WTC11 (cell line): ENCODE data around the gene ASF1A. TPM values are rescaled to one million over a fixed set of nuclear protein-coding genes. Genes with fewer than 3 reads are reported as not detected.

ENCODE experiments used
- ATAC-seq: fragments of 200-7000 bp; cut with Tn5 transposase; 2 replicates; pipeline ENCODE4 v1.10.0; 2021; ENCODE audit warnings: mild to moderate bottlenecking, moderate library complexity
- CTCF ChIA-PET: fragments of 300-600 bp; sonication (Branson Sonifier 250); formaldehyde crosslinking; loops from one replicate; lab custom pipeline; 2021; ENCODE audit warnings: antibody characterized with exemption; lab: Charles Lee
- POLR2A ChIA-PET: fragments of 350-600 bp; sonication (Branson Sonifier 250); formaldehyde crosslinking; loops from one replicate; lab custom pipeline; 2021; ENCODE audit warnings: antibody characterized with exemption; lab: Charles Lee
- DNase-seq: peaks from one replicate; pipeline ENCODE4 v3.0.0; 2021; ENCODE audit warnings: low spot score
- H3K27ac Mint-ChIP-seq: 2 replicates; pipeline ENCODE4 v1.8.0; 2021; ENCODE audit warnings: mixed read lengths
- H3K27me3 Mint-ChIP-seq: 2 replicates; pipeline ENCODE4 v1.8.0; 2021; ENCODE audit warnings: low read depth, mild to moderate bottlenecking, moderate library complexity, mixed read lengths
- H3K36me3 Mint-ChIP-seq: 2 replicates; pipeline ENCODE4 v1.8.0; 2021; ENCODE audit warnings: mixed read lengths
- H3K4me1 Mint-ChIP-seq: 2 replicates; pipeline ENCODE4 v1.8.0; 2022; ENCODE audit warnings: mixed read lengths
- H3K4me3 Mint-ChIP-seq: 2 replicates; pipeline ENCODE4 v1.8.0; 2021; ENCODE audit warnings: mild to moderate bottlenecking, moderate library complexity, mixed read lengths
- H3K9me3 Mint-ChIP-seq: 2 replicates; pipeline ENCODE4 v1.8.0; 2021; ENCODE audit warnings: mixed read lengths
- ATF1 ChIP-seq: sonication (generic); formaldehyde crosslinking; IDR thresholded peaks from 2 replicates; pipeline ENCODE4 v1.8.1; 2023; ENCODE audit warnings: mild to moderate bottlenecking, moderate library complexity, missing genetic modification reagents
- CREB1 ChIP-seq: sonication (generic); formaldehyde crosslinking; IDR thresholded peaks from 2 replicates; pipeline ENCODE4 v1.8.0; 2023; ENCODE audit warnings: mild to moderate bottlenecking, missing genetic modification reagents
- E2F4 ChIP-seq: sonication (generic); formaldehyde crosslinking; IDR thresholded peaks from 2 replicates; pipeline ENCODE4 v1.8.1; 2022; ENCODE audit warnings: low read depth, mild to moderate bottlenecking, moderate library complexity, missing genetic modification reagents, borderline replicate concordance
- FOXJ3 ChIP-seq: sonication (generic); formaldehyde crosslinking; IDR thresholded peaks from 2 replicates; pipeline ENCODE4 v1.9.0; 2021; ENCODE audit warnings: missing genetic modification reagents, mild to moderate bottlenecking, borderline replicate concordance
- GABPB1 ChIP-seq: sonication (generic); formaldehyde crosslinking; IDR thresholded peaks from 2 replicates; pipeline ENCODE4 v1.8.1; 2023; ENCODE audit warnings: mild to moderate bottlenecking, missing genetic modification reagents
- MXD4 ChIP-seq: fragments of 250-450 bp; sonication (Bioruptor Pico); IDR thresholded peaks from 2 replicates; pipeline ENCODE4 v1.8.0; 2021; ENCODE audit warnings: mild to moderate bottlenecking, moderate library complexity, borderline replicate concordance
- PRRX2 ChIP-seq: fragments of 250-450 bp; sonication (Bioruptor Pico); IDR thresholded peaks from 2 replicates; pipeline ENCODE4 v1.8.0; 2021; ENCODE audit warnings: mild to moderate bottlenecking
- SMAD4 ChIP-seq: sonication (generic); formaldehyde crosslinking; IDR thresholded peaks from 2 replicates; pipeline ENCODE4 v1.8.0; 2022; ENCODE audit warnings: mild to moderate bottlenecking, missing genetic modification reagents
- TEAD1 ChIP-seq: sonication (generic); formaldehyde crosslinking; IDR thresholded peaks from 2 replicates; pipeline ENCODE4 v1.8.0; 2022; ENCODE audit warnings: mild to moderate bottlenecking, missing genetic modification reagents
- ZNF138 ChIP-seq: sonication (generic); formaldehyde crosslinking; conservative IDR thresholded peaks from 2 replicates; pipeline ENCODE4 v1.8.1; 2022; ENCODE audit warnings: mild to moderate bottlenecking, moderate library complexity, missing genetic modification reagents
- ZNF423 ChIP-seq: fragments of 250-450 bp; sonication (Bioruptor Pico); IDR thresholded peaks from 2 replicates; pipeline ENCODE4 v2.1.2; 2022; ENCODE audit warnings: mild to moderate bottlenecking, moderate library complexity
- ZNF671 ChIP-seq: fragments of 250-450 bp; sonication (Bioruptor Pico); IDR thresholded peaks from 2 replicates; pipeline ENCODE4 v1.8.0; 2021; ENCODE audit warnings: mild to moderate bottlenecking
- total RNA-seq: library from RNA; stranded (reverse); gene quantifications from 3 replicates; pipeline ENCODE4 v1.2.3, GENCODE V29; 2021
- TF ChIP-seq, protein P1 (sequence below): fragments of 250-450 bp; sonication (Bioruptor Pico); IDR thresholded peaks from 2 replicates; pipeline ENCODE4 v1.9.0; 2021; ENCODE audit warnings: mild to moderate bottlenecking
- TF ChIP-seq, protein P2 (sequence below): sonication (generic); formaldehyde crosslinking; IDR thresholded peaks from 2 replicates; pipeline ENCODE4 v1.8.0; 2023; ENCODE audit warnings: mild to moderate bottlenecking, missing genetic modification reagents

The ASF1A gene
- total RNA-seq, 1 experiment from 2014 or later = 36.7 TPM

GRCh38 chr6:118869350-118869749 lies 24.6 kb upstream of the ASF1A start (continued):
- TF ChIP-seq, protein P1, sequence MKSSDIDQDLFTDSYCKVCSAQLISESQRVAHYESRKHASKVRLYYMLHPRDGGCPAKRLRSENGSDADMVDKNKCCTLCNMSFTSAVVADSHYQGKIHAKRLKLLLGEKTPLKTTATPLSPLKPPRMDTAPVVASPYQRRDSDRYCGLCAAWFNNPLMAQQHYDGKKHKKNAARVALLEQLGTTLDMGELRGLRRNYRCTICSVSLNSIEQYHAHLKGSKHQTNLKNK (CRISPR knock-in tag) = no peak
- TF ChIP-seq MXD4 (CRISPR knock-in tag) (no peak), SMAD4 (CRISPR knock-in tag) (no peak), ZNF671 (CRISPR knock-in tag) (no peak), E2F4 (no peak)

GRCh38 chr6:118869894-118870589 lies 23.9 kb upstream of the ASF1A start:
- TF ChIP-seq ATF1 (CRISPR knock-in tag) (no peak), GABPB1 (0 out of 2 replicates have a peak, but pooled peaks have one; percentile 42), PRRX2 (CRISPR knock-in tag) (no peak), ZNF423 (CRISPR knock-in tag) (no peak), ZNF138 (no peak)
- TF ChIP-seq, all 79 proteins: peak for 1

DNA sequence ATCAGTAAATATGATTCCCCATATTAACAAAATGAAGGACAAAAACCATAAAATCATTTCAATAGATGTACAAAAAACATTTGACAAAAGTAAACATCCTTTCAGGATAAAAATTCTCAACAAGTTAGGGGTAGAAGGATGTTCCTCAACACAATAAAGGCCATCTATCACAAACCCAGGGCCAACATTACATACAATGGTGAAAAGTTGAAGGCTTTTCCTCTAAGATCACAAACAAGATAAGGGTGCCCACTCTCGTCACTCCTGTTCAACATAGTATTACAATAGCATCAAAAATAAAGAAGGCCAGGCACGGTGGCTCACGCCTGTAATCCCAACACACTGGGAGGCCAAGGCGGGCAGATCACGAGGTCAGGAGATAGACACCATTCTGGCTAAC lies 22.6 kb upstream of the ASF1A start:
- DNase-seq = no peak

More at GRCh38 chr6:118869894-118870589, 23.9 kb upstream of the ASF1A start:
- ChIA-PET POLR2A (no interaction called here), CTCF (no interaction called here)
- Mint-ChIP-seq H3K36me3 (no peaks in the 10 kb centered on the region), H3K27me3 (no peaks in the 10 kb centered on the region), H3K4me3 (no peak overlapping the region), H3K9me3 (peaks cover 24% of the 10 kb centered on the region), H3K4me1 (peaks cover 5% of the 10 kb centered on the region; the same call in 1 of the 2 replicates), H3K27ac (no peak overlapping the region)
- no peak for ATAC-seq
- DNase-seq = no peak

DNA sequence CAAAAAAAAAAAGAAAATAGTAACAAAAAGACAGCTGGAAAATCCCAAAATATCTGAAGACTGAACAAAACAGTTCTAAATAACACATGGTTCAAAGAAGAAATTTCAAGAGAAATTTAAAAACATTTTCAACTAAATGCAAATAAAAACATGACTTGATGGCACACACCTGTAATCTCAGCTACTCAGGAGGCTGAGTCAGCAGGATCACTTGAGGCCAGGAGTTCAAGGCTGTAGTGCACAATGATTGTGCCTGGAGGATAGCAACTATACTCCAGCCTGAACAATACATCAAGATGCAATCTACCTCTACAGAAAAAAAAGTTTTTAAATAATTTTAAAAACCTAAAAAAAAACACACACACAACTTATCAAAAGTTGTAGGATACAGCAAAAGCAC lies 21.6 kb upstream of the ASF1A start:
- Mint-ChIP-seq H3K27ac (no peak overlapping the region), H3K9me3 (peaks cover 13% of the 10 kb centered on the region; the same call in 1 of the 2 replicates), H3K4me1 (peaks cover 5% of the 10 kb centered on the region; the same call in 1 of the 2 replicates), H3K4me3 (no peak overlapping the region), H3K36me3 (no peaks in the 10 kb centered on the region), H3K27me3 (no peaks in the 10 kb centered on the region)
- DNase-seq = no peak
- CTCF ChIA-PET = interaction anchor here (0.7 to 1.3 kb wide), 2 partner anchors 25 to 72 kb away, joined by 3 read pairs; no protein-coding TSS in a partner anchor
- no peak for ATAC-seq
- TF ChIP-seq, protein P1 (CRISPR knock-in tag) = no peak
- TF ChIP-seq ZNF138 (no peak), TEAD1 (CRISPR knock-in tag) (no peak)
- TF ChIP-seq, protein P2, sequence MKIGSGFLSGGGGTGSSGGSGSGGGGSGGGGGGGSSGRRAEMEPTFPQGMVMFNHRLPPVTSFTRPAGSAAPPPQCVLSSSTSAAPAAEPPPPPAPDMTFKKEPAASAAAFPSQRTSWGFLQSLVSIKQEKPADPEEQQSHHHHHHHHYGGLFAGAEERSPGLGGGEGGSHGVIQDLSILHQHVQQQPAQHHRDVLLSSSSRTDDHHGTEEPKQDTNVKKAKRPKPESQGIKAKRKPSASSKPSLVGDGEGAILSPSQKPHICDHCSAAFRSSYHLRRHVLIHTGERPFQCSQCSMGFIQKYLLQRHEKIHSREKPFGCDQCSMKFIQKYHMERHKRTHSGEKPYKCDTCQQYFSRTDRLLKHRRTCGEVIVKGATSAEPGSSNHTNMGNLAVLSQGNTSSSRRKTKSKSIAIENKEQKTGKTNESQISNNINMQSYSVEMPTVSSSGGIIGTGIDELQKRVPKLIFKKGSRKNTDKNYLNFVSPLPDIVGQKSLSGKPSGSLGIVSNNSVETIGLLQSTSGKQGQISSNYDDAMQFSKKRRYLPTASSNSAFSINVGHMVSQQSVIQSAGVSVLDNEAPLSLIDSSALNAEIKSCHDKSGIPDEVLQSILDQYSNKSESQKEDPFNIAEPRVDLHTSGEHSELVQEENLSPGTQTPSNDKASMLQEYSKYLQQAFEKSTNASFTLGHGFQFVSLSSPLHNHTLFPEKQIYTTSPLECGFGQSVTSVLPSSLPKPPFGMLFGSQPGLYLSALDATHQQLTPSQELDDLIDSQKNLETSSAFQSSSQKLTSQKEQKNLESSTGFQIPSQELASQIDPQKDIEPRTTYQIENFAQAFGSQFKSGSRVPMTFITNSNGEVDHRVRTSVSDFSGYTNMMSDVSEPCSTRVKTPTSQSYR (CRISPR knock-in tag) = no peak
- POLR2A ChIA-PET = no interaction called here

More for the DNA sequence above, 22.6 kb upstream of the ASF1A start:
- H3K27ac Mint-ChIP-seq = no peak overlapping the region
- H3K27me3 Mint-ChIP-seq = no peaks in the 10 kb centered on the region
- ChIA-PET CTCF (no interaction called here), POLR2A (no interaction called here)
- H3K4me3 Mint-ChIP-seq = no peak overlapping the region
- no peak for ATAC-seq
- peaks cover 5% of the 10 kb centered on the region; the same call in 1 of the 2 replicates for H3K4me1 Mint-ChIP-seq
- no peaks in the 10 kb centered on the region for H3K36me3 Mint-ChIP-seq
- TF ChIP-seq FOXJ3 (no peak), CREB1 (CRISPR knock-in tag) (no peak)
- H3K9me3 Mint-ChIP-seq = peaks cover 17% of the 10 kb centered on the region
